GM12801 (cell line): ENCODE data around the gene SLC25A25.

Experiments used
- CTCF ChIP-seq: IDR thresholded peaks from one replicate; pipeline ENCODE4 v1.5.1; 2011; ENCODE audit warnings: control low read depth; ENCODE audit not compliant: insufficient read length; ENCODE audit errors: extremely low read depth

SLC25A25 gene

GRCh38 chr9:128141604-128142003, 73.6 kb downstream of the SLC25A25 start:
- TF ChIP-seq CTCF: no peak

GRCh38 chr9:128142061-128142460, 74.0 kb downstream of the SLC25A25 start:
- no peak for TF ChIP-seq CTCF

GRCh38 chr9:128142596-128142995, 74.6 kb downstream of the SLC25A25 start:
- TF ChIP-seq CTCF: no peak

GRCh38 chr9:128143525-128144238, 75.7 kb downstream of the SLC25A25 start:
- TF ChIP-seq CTCF: no peak

GRCh38 chr9:128144239-128145181, 76.5 kb downstream of the SLC25A25 start:
- no peak for TF ChIP-seq CTCF

- TF ChIP-seq CTCF: no peak
Observed at GRCh38 chr9:128145536-128145935, 77.5 kb downstream of the SLC25A25 start.

- no peak for TF ChIP-seq CTCF
Observed at GRCh38 chr9:128145951-128146351, 77.9 kb downstream of the SLC25A25 start.
